H1 (cell line): Measurements from ENCODE around the gene UNC5B. TPM values are rescaled to one million over a fixed set of nuclear protein-coding genes. Genes with fewer than 3 reads are reported as not detected.

ENCODE experiments used
- ASH2L ChIP-seq: fragments of 200-600, 300-600 bp; sonication (generic); IDR thresholded peaks from one replicate; pipeline ENCODE4 v1.7.1; 2017; ENCODE audit warnings: low read length
- BCL11A ChIP-seq, 2 experiments: IDR thresholded peaks; one replicate each; pipeline ENCODE4 v1.6.1; 2011; ENCODE audit warnings: low read depth in 2 of 2, low read length in 2 of 2, mild to moderate bottlenecking in 2 of 2
- CTCF ChIP-seq, 3 experiments: IDR thresholded peaks; 1 replicate in 2 of 3; 2 replicates in 1 of 3; pipeline versions ENCODE4 v1.5.1 to v1.6.1; 2011; ENCODE audit warnings: low read length in 3 of 3, mild to moderate bottlenecking in 3 of 3, inconsistent platforms in 2 of 3, low read depth in 1 of 3, moderate library complexity in 1 of 3; ENCODE audit not compliant: insufficient read depth in 1 of 3; ENCODE audit errors: control extremely low read depth in 1 of 3
- SUZ12 ChIP-seq: fragments of 200-600 bp; sonication (generic); IDR thresholded peaks from 2 replicates; pipeline ENCODE4 v1.6.1; 2012; ENCODE audit warnings: mild to moderate bottlenecking, inconsistent platforms, low read length, moderate library complexity, mixed read lengths
- polyA plus RNA-seq, 7 experiments: library from polyadenylated mRNA; depleted of rRNA in 3 of 7; stranded (reverse) in 5 of 7; unstranded in 2 of 7; fragments of >200 nt in 5 of 7; fragments of 200-250 nt in 2 of 7; gene quantifications; 1 replicate in 5 of 7; 2 replicates in 1 of 7; 4 replicates in 1 of 7; pipeline versions ENCODE4 v1.2.1 to v1.2.3, GENCODE V29; 2011 to 2013; ENCODE audit warnings: missing spikeins in 2 of 7, mixed read lengths in 2 of 7
- total RNA-seq: library from RNA; stranded (reverse); fragmentation: NEBNext Ultra II Directional; extraction: Animal tissue kit (Norgen Biotek cat#: 25700); gene quantifications from 2 replicates; pipeline ENCODE4 v1.2.1, GENCODE V29; 2021

UNC5B gene
- total and polyA plus RNA-seq, 2 of the 8 experiments (the other 6 are each of a cell fraction or from before 2014, with no cell fraction given): 27.9 to 31.8 TPM

- TF ChIP-seq ASH2L: peak; percentile 31
- TF ChIP-seq SUZ12: no peak
- no peak for TF ChIP-seq BCL11A (IDR thresholded peaks at IDR 0.05; ENCODE audit: low read depth in 2 of 2, low read length in 2 of 2)
- TF ChIP-seq CTCF (IDR thresholded peaks at IDR 0.05; ENCODE audit: control extremely low read depth in 1 of 3, insufficient read depth in 1 of 3, low read depth in 1 of 3, low read length in 3 of 3): peak in 1 of 3 experiments; percentile 8; a peak in 1 of 4 replicates
Measured at GRCh38 chr10:71269301-71270288, 57.2 kb downstream of the UNC5B start (continued).
